Dermis lymphatic vessel endothelial cell (primary cell): Measurements from ENCODE around the gene OR2H1. TPM values are rescaled to one million over a fixed set of nuclear protein-coding genes. Genes with fewer than 3 reads are reported as not detected.

ENCODE experiments used
- total RNA-seq: library from RNA; depleted of rRNA; stranded (reverse); fragments of >200 nt; gene quantifications from 2 replicates; pipeline ENCODE4 v1.2.1, GENCODE V29; 2014

Gene OR2H1
- total RNA-seq: not detected in 2 replicates

GRCh38 chr6:29456971-29457370, at the start of gene OR2H1, which contains the start of gene OR11A1:
OR2H1 (plus strand) TSS chr6:29457155; CDS start chr6:29461770, 4,615 bp downstream.
OR11A1 (minus strand) TSS chr6:29457071; CDS start chr6:29427641, 29,430 bp downstream.

GRCh38 chr6:29414588-29414987, 42.4 kb upstream of the OR2H1 start, which contains the start of gene OR12D1:
OR12D1 (plus strand) TSS chr6:29414928.

GRCh38 chr6:29439006-29439405, 17.9 kb upstream of the OR2H1 start, which contains the start of gene OR10C1:
OR10C1 (plus strand) TSS chr6:29439306; CDS start chr6:29440016, 710 bp downstream.

GRCh38 chr6:29487660-29488059, 30.7 kb downstream of the OR2H1 start, which contains the start of gene MAS1L:
MAS1L (minus strand) TSS chr6:29487956; CDS start chr6:29487902, 54 bp downstream.

Other genes with a start within 250 kb of the OR2H1 start
- gene OR14J1, start 155.5 kb upstream of the OR2H1 start, total RNA-seq: not detected in 2 replicates
- gene OR5V1, start 88.3 kb upstream of the OR2H1 start, total RNA-seq: not detected in 2 replicates
- not detected in 2 replicates for gene OR12D3, start 81.9 kb upstream of the OR2H1 start, total RNA-seq
- gene OR12D2, start 61.5 kb upstream of the OR2H1 start, total RNA-seq: not detected in 2 replicates
- not detected in 2 replicates for gene OR12D1, start 42.2 kb upstream of the OR2H1 start, total RNA-seq
- gene OR10C1, start 17.8 kb upstream of the OR2H1 start, total RNA-seq: not detected in 2 replicates
- gene OR11A1, start 84 bp upstream of the OR2H1 start, total RNA-seq: not detected in 2 replicates
- not detected in 2 replicates for gene MAS1L, start 30.8 kb downstream of the OR2H1 start, total RNA-seq
- 7.8 and 31.0 TPM in 2 replicates for gene UBD, start 102.6 kb downstream of the OR2H1 start, total RNA-seq
- gene OR2H2, start 128.0 kb downstream of the OR2H1 start, total RNA-seq: not detected in 2 replicates
- 1.4 and 4.8 TPM in 2 replicates for gene GABBR1, start 176.0 kb downstream of the OR2H1 start, total RNA-seq
- not detected in 2 replicates for gene MOG, start 199.9 kb downstream of the OR2H1 start, total RNA-seq
- not detected in 2 replicates for gene ZFP57, start 224.0 kb downstream of the OR2H1 start, total RNA-seq